Naive thymus-derived CD8-positive, alpha-beta T cell (primary cell): ENCODE measurements around the gene DVL2. TPM values are rescaled to one million over a fixed set of nuclear protein-coding genes. Genes with fewer than 3 reads are reported as not detected.
A peak's percentile ranks its signal among the peaks of the same experiment; 100 is the strongest.

Experiments used
- microRNA-seq: library from miRNA; unstranded; fragments of <30 nt; microRNA quantifications from one replicate; pipeline ENCODE4 v1.2.0, GENCODE V29; 2022; ENCODE audit warnings: borderline microRNAs expressed
- polyA plus RNA-seq, 3 donors: library from polyadenylated mRNA; unstranded; fragments of 300-500 nt; fragmentation: Illumina TruSeq; gene quantifications; one replicate each; pipeline ENCODE4 v1.2.3, GENCODE V29; 2021
- total RNA-seq, 8 experiments: library from RNA in 2 of 8; stranded (reverse) in 2 of 8; gene quantifications; one replicate each; pipeline ENCODE4 v1.2.3 and lab custom pipeline; 2021 to 2026

DVL2 gene
- total and polyA plus RNA-seq, 5 experiments from 2014 or later, result 19.3 to 81.5 (median 26.5) TPM

Small RNA genes lying within 50 kb of the gene (microRNA-seq; reads per million reads assigned to microRNA genes)
- 735 reads per million, percentile 82 among the genes with 10 or more reads in this experiment for gene MIR324

Other genes starting within 250 kb of the DVL2 start
Only the 30 nearest of the 36 such genes appear.
- 10 to 100 TPM; 11.5 to 14.7 TPM for gene SLC16A13, start 198.5 kb downstream of the DVL2 start, total RNA-seq
- 1 to 10 TPM in 1 of 3 donors, under 1 TPM in 2; 0.93 to 1.2 (median 0.97) TPM for gene SLC16A13, start 198.5 kb downstream of the DVL2 start, polyA plus RNA-seq
- gene SLC16A11, start 190.4 kb downstream of the DVL2 start, total RNA-seq, result 1 to 10 TPM; 2.8 to 3.5 TPM
- 1 to 10 TPM; 2.0 to 2.2 (median 2.0) TPM for gene SLC16A11, start 190.4 kb downstream of the DVL2 start, polyA plus RNA-seq
- under 1 TPM; 0.49 to 0.93 TPM for gene CLEC10A, start 154.3 kb downstream of the DVL2 start, total RNA-seq
- gene CLEC10A, start 154.3 kb downstream of the DVL2 start, polyA plus RNA-seq, result under 1 TPM in 1 of 3 donors, not detected in 2; 0.13 TPM
- gene ASGR2, start 119.7 kb downstream of the DVL2 start, total RNA-seq, result not detected
- gene ASGR2, start 119.7 kb downstream of the DVL2 start, polyA plus RNA-seq, result not detected
- under 1 TPM; 0.58 to 0.68 TPM for gene ASGR1, start 55.1 kb downstream of the DVL2 start, total RNA-seq
- gene ASGR1, start 55.1 kb downstream of the DVL2 start, polyA plus RNA-seq, result under 1 TPM in 1 of 3 donors, not detected in 2; 0.23 TPM
- 10 to 100 TPM in 1 of 2 experiments, 1 to 10 TPM in 1; 8.4 to 10.2 TPM for gene DLG4, start 14.7 kb downstream of the DVL2 start, total RNA-seq
- gene DLG4, start 14.7 kb downstream of the DVL2 start, polyA plus RNA-seq, result under 1 TPM; 0.24 to 0.62 (median 0.33) TPM
- gene ACADVL, start 14.6 kb downstream of the DVL2 start, total RNA-seq, result 100 to 1,000 TPM; 402 TPM
- 10 to 100 TPM; 78.8 to 91.2 (median 85.2) TPM for gene ACADVL, start 14.6 kb downstream of the DVL2 start, polyA plus RNA-seq
- 10 to 100 TPM; 49.9 to 53.9 TPM for gene PHF23, start 4.9 kb upstream of the DVL2 start, total RNA-seq
- 10 to 100 TPM; 18.1 to 35.7 (median 22.2) TPM for gene PHF23, start 4.9 kb upstream of the DVL2 start, polyA plus RNA-seq
- gene GABARAP, start 7.9 kb upstream of the DVL2 start, total RNA-seq, result 100 to 1,000 TPM; 268 to 280 TPM
- gene GABARAP, start 7.9 kb upstream of the DVL2 start, polyA plus RNA-seq, result 100 to 1,000 TPM; 799 to 964 (median 817) TPM
- gene CTDNEP1, start 17.2 kb upstream of the DVL2 start, total RNA-seq, result 100 to 1,000 TPM; 138 to 142 TPM
- gene CTDNEP1, start 17.2 kb upstream of the DVL2 start, polyA plus RNA-seq, result 10 to 100 TPM; 33.6 to 42.3 (median 39.7) TPM
- gene ELP5, start 17.7 kb upstream of the DVL2 start, total RNA-seq, result 10 to 100 TPM; 35.1 to 36.1 TPM
- 10 to 100 TPM; 55.5 to 94.0 (median 70.8) TPM for gene ELP5, start 17.7 kb upstream of the DVL2 start, polyA plus RNA-seq
- 1 to 10 TPM; 4.2 to 7.4 TPM for gene CLDN7, start 28.0 kb upstream of the DVL2 start, total RNA-seq
- gene CLDN7, start 28.0 kb upstream of the DVL2 start, polyA plus RNA-seq, result 1 to 10 TPM; 5.7 to 8.6 (median 7.1) TPM
- not detected for gene SLC2A4, start 47.2 kb upstream of the DVL2 start, total RNA-seq
- gene SLC2A4, start 47.2 kb upstream of the DVL2 start, polyA plus RNA-seq, result not detected
- 1 to 10 TPM in 1 of 2 experiments, under 1 TPM in 1; 0.66 to 1.2 TPM for gene YBX2, start 60.1 kb upstream of the DVL2 start, total RNA-seq
- not detected for gene YBX2, start 60.1 kb upstream of the DVL2 start, polyA plus RNA-seq
- 100 to 1,000 TPM; 308 to 327 TPM for gene EIF5A, start 73.1 kb upstream of the DVL2 start, total RNA-seq
- 100 to 1,000 TPM; 209 to 690 (median 643) TPM for gene EIF5A, start 73.1 kb upstream of the DVL2 start, polyA plus RNA-seq
- gene GPS2, start 80.8 kb upstream of the DVL2 start, total RNA-seq, result 100 to 1,000 TPM; 146 to 147 TPM
- gene GPS2, start 80.8 kb upstream of the DVL2 start, polyA plus RNA-seq, result 100 to 1,000 TPM in 1 of 3 donors, 10 to 100 TPM in 2; 75.7 to 107 (median 98.6) TPM
- gene NEURL4, start 94.8 kb upstream of the DVL2 start, total RNA-seq, result 10 to 100 TPM; 74.7 to 82.7 TPM
- gene NEURL4, start 94.8 kb upstream of the DVL2 start, polyA plus RNA-seq, result 1 to 10 TPM in 2 of 3 donors, under 1 TPM in 1; 0.90 to 2.7 (median 1.1) TPM
- 100 to 1,000 TPM; 450 to 466 TPM for gene ACAP1, start 102.0 kb upstream of the DVL2 start, total RNA-seq
- gene ACAP1, start 102.0 kb upstream of the DVL2 start, polyA plus RNA-seq, result 100 to 1,000 TPM; 246 to 295 (median 283) TPM
- 1 to 10 TPM; 4.6 to 5.0 TPM for gene KCTD11, start 117.6 kb upstream of the DVL2 start, total RNA-seq
- 1 to 10 TPM; 1.2 to 1.6 (median 1.3) TPM for gene KCTD11, start 117.6 kb upstream of the DVL2 start, polyA plus RNA-seq
- not detected for gene TMEM95, start 120.6 kb upstream of the DVL2 start, total RNA-seq
- not detected for gene TMEM95, start 120.6 kb upstream of the DVL2 start, polyA plus RNA-seq
- 10 to 100 TPM; 20.8 to 23.1 TPM for gene TNK1, start 146.6 kb upstream of the DVL2 start, total RNA-seq
- 1 to 10 TPM; 5.8 to 8.5 (median 7.6) TPM for gene TNK1, start 146.6 kb upstream of the DVL2 start, polyA plus RNA-seq
- gene PLSCR3, start 160.0 kb upstream of the DVL2 start, total RNA-seq, result 10 to 100 TPM; 75.8 to 79.4 TPM
- gene PLSCR3, start 160.0 kb upstream of the DVL2 start, polyA plus RNA-seq, result 100 to 1,000 TPM in 2 of 3 donors, 10 to 100 TPM in 1; 90.5 to 152 (median 125) TPM
- gene TMEM256, start 169.6 kb upstream of the DVL2 start, total RNA-seq, result 10 to 100 TPM; 45.4 to 50.9 TPM
- 10 to 100 TPM; 62.6 to 96.5 (median 81.4) TPM for gene TMEM256, start 169.6 kb upstream of the DVL2 start, polyA plus RNA-seq
- gene NLGN2, start 173.3 kb upstream of the DVL2 start, total RNA-seq, result 10 to 100 TPM; 12.3 to 14.7 TPM
- gene NLGN2, start 173.3 kb upstream of the DVL2 start, polyA plus RNA-seq, result under 1 TPM; 0.03 to 0.23 (median 0.08) TPM
- not detected for gene SPEM1, start 185.8 kb upstream of the DVL2 start, total RNA-seq
- gene SPEM1, start 185.8 kb upstream of the DVL2 start, polyA plus RNA-seq, result not detected
- gene SPEM2, start 191.1 kb upstream of the DVL2 start, total RNA-seq, result not detected
- not detected for gene SPEM2, start 191.1 kb upstream of the DVL2 start, polyA plus RNA-seq
- gene SPEM3, start 194.3 kb upstream of the DVL2 start, total RNA-seq, result not detected
- gene SPEM3, start 194.3 kb upstream of the DVL2 start, polyA plus RNA-seq, result not detected
- 10 to 100 TPM; 12.2 to 12.8 TPM for gene TMEM102, start 200.9 kb upstream of the DVL2 start, total RNA-seq
- gene TMEM102, start 200.9 kb upstream of the DVL2 start, polyA plus RNA-seq, result 10 to 100 TPM in 2 of 3 donors, 1 to 10 TPM in 1; 9.8 to 19.1 (median 12.1) TPM
- 1 to 10 TPM; 2.4 to 3.0 TPM for gene FGF11, start 205.0 kb upstream of the DVL2 start, total RNA-seq
- gene FGF11, start 205.0 kb upstream of the DVL2 start, polyA plus RNA-seq, result under 1 TPM; 0.10 to 0.32 (median 0.22) TPM
- 1 to 10 TPM; 5.4 to 7.3 TPM for gene CHRNB1, start 210.5 kb upstream of the DVL2 start, total RNA-seq
- 10 to 100 TPM; 18.1 to 24.5 (median 24.3) TPM for gene CHRNB1, start 210.5 kb upstream of the DVL2 start, polyA plus RNA-seq